Endothelial cell of umbilical vein (primary cell): ENCODE data around the gene MICALL1. TPM values are rescaled to one million over a fixed set of nuclear protein-coding genes. Genes with fewer than 3 reads are reported as not detected.

ENCODE experiments used
- BruUV-seq: library from RNA; stranded (reverse); fragments of 400-500 nt; replicated peaks from 2 replicates; lab custom pipeline; 2021; lab: Mats Ljungman, UMichigan
- CTCF ChIA-PET: fragments of 300-600, 350-600 bp; sonication (Branson Sonifier 250); formaldehyde crosslinking; loops from one replicate; lab custom pipeline; 2021; ENCODE audit warnings: antibody characterized with exemption, inconsistent platforms; lab: Charles Lee
- POLR2A ChIA-PET: fragments of 300-600, 350-600 bp; sonication (Branson Sonifier 250); formaldehyde crosslinking; loops from one replicate; lab custom pipeline; 2021; ENCODE audit warnings: antibody characterized with exemption, inconsistent platforms; lab: Charles Lee
- DNase-seq: peaks from one replicate; pipeline ENCODE4 v3.0.0-alpha.2; 2011; ENCODE audit warnings: low read depth, low spot score
- FAIRE-seq: peaks from 2 replicates; lab custom pipeline; 2011; peaks lifted over from hg19 to GRCh38; lab: Jason Lieb, UNC
- H2AFZ ChIP-seq: 2 replicates; pipeline ENCODE4 v1.6.0; 2012; ENCODE audit warnings: low read depth, low read length, control low read depth, inconsistent platforms
- H3K27ac ChIP-seq: 2 replicates; pipeline ENCODE4 v1.5.1; 2011; ENCODE audit warnings: low read depth, mild to moderate bottlenecking, control low read depth, low read length, moderate library complexity; ENCODE audit not compliant: insufficient read depth
- H3K27me3 ChIP-seq, 2 experiments: 2 replicates each; pipeline versions ENCODE4 v1.6.0 to v1.6.1; 2011; ENCODE audit warnings: low read length in 2 of 2, mixed read lengths in 1 of 2; ENCODE audit not compliant: control insufficient read depth in 2 of 2, insufficient read depth in 2 of 2
- H3K36me3 ChIP-seq, 2 experiments: 2 replicates in 1 of 2; 3 replicates in 1 of 2; pipeline ENCODE4 v1.5.1; 2011; ENCODE audit warnings: low read length in 2 of 2, mild to moderate bottlenecking in 1 of 2, moderate library complexity in 1 of 2; ENCODE audit not compliant: control insufficient read depth in 2 of 2, insufficient read depth in 2 of 2; ENCODE audit errors: extremely low read depth in 1 of 2
- H3K4me1 ChIP-seq: 3 replicates; pipeline ENCODE4 v1.5.1; 2011; ENCODE audit warnings: mild to moderate bottlenecking, low read length; ENCODE audit not compliant: control insufficient read depth, insufficient read depth; ENCODE audit errors: extremely low read depth
- H3K4me2 ChIP-seq: 2 replicates; pipeline ENCODE4 v1.6.1; 2011; ENCODE audit warnings: low read length, control low read depth, mixed read lengths; ENCODE audit not compliant: insufficient read depth
- H3K4me3 ChIP-seq, 3 experiments: fragments of 200-600 bp in 1 of 3; sonication (generic), shearing (Covaris generic) in 1 of 3; replicated peaks in 1 of 3; 2 replicates each; pipeline ENCODE4 v1.5.1; 2011 to 2016; ENCODE audit warnings: control low read depth in 3 of 3, low read length in 3 of 3, mild to moderate bottlenecking in 2 of 3, inconsistent platforms in 1 of 3, low read depth in 1 of 3, moderate library complexity in 1 of 3; ENCODE audit not compliant: insufficient read depth in 1 of 3
- H3K79me2 ChIP-seq: 2 replicates; pipeline ENCODE4 v1.6.0; 2012; ENCODE audit warnings: low read length, inconsistent platforms; ENCODE audit not compliant: control insufficient read depth, insufficient read depth
- H3K9ac ChIP-seq: replicated peaks from 2 replicates; pipeline ENCODE3; 2011; ENCODE audit warnings: low read length, control low read depth; ENCODE audit not compliant: insufficient read depth; ENCODE audit errors: extremely low read depth
- H3K9me1 ChIP-seq: replicated peaks from 3 replicates; pipeline ENCODE4 v1.6.0; 2011; ENCODE audit warnings: mild to moderate bottlenecking, low read length; ENCODE audit not compliant: control insufficient read depth, insufficient read depth; ENCODE audit errors: extremely low read depth
- H3K9me3 ChIP-seq: replicated peaks from 2 replicates; pipeline ENCODE4 v1.5.1; 2012; ENCODE audit warnings: low read length, inconsistent platforms; ENCODE audit not compliant: control insufficient read depth, insufficient read depth
- H4K20me1 ChIP-seq: replicated peaks from 2 replicates; pipeline ENCODE3; 2011; ENCODE audit warnings: mild to moderate bottlenecking, low read length; ENCODE audit not compliant: control insufficient read depth, insufficient read depth; ENCODE audit errors: extremely low read depth
- CTCF ChIP-seq, 2 donors: IDR thresholded peaks; 1 replicate in 1 of 2; 2 replicates in 1 of 2; pipeline ENCODE4 v1.5.1; 2011; ENCODE audit warnings: low read length in 2 of 2, mild to moderate bottlenecking in 2 of 2, moderate library complexity in 2 of 2, control low read depth in 1 of 2, inconsistent platforms in 1 of 2, low read depth in 1 of 2; ENCODE audit not compliant: insufficient read depth in 1 of 2; ENCODE audit errors: extremely low read depth in 1 of 2
- EZH2 ChIP-seq: IDR thresholded peaks from 2 replicates; pipeline ENCODE4 v1.6.1; 2012; ENCODE audit warnings: borderline replicate concordance, low read depth, mild to moderate bottlenecking, moderate library complexity, low read length, inconsistent platforms; ENCODE audit not compliant: severe bottlenecking
- FOS ChIP-seq: IDR thresholded peaks from 2 replicates; pipeline ENCODE4 v1.6.1; 2011; ENCODE audit warnings: mild to moderate bottlenecking, low read length, moderate library complexity, borderline replicate concordance; ENCODE audit not compliant: insufficient read depth
- GATA2 ChIP-seq: IDR thresholded peaks from 2 replicates; pipeline ENCODE4 v1.7.0; 2011; ENCODE audit warnings: low read depth, mild to moderate bottlenecking, moderate library complexity, mixed read lengths, low read length; ENCODE audit not compliant: insufficient read length, insufficient read depth
- JUN ChIP-seq: IDR thresholded peaks from 2 replicates; pipeline ENCODE4 v1.6.1; 2011; ENCODE audit warnings: borderline replicate concordance, low read depth; ENCODE audit not compliant: insufficient read length, insufficient read depth
- MAX ChIP-seq: IDR thresholded peaks from 2 replicates; pipeline ENCODE4 v1.6.1; 2011; ENCODE audit not compliant: insufficient read depth, insufficient read length
- MYC ChIP-seq: IDR thresholded peaks from one replicate; pipeline ENCODE4 v1.6.1; 2011; ENCODE audit warnings: mild to moderate bottlenecking, low read depth, low read length
- POLR2A ChIP-seq: IDR thresholded peaks from 2 replicates; pipeline ENCODE4 v1.6.1; 2012; ENCODE audit warnings: low read depth, mild to moderate bottlenecking, control low read depth, low read length
- POLR2AphosphoS5 ChIP-seq: IDR thresholded peaks from 2 replicates; pipeline ENCODE4 v1.6.1; 2012; ENCODE audit warnings: low read depth, mild to moderate bottlenecking, control low read depth, low read length, moderate library complexity; ENCODE audit not compliant: insufficient read depth
- dilution Hi-C: fragments of 300-500 bp; cut with MboI; formaldehyde crosslinking; loops from one replicate; pipeline ENCODE4 v1.15.0; 2019; ENCODE audit warnings: low sequenced_read_pairs; ENCODE audit not compliant: extremely low pct_ligation_motif_present
- intact Hi-C: fragments of 100-400 bp; cut with micrococcal nuclease; formaldehyde crosslinking; loops from one replicate; pipeline ENCODE4 v1.10.0; 2022
- polyA plus RNA-seq, 4 experiments: library from polyadenylated mRNA; depleted of rRNA in 3 of 4; stranded (reverse) in 3 of 4; unstranded in 1 of 4; fragments of >200 nt; gene quantifications; 2 replicates each; pipeline versions ENCODE4 v1.2.1 to v1.2.3, GENCODE V29; 2011 to 2012; ENCODE audit warnings: missing spikeins in 1 of 4
- total RNA-seq: library from RNA; stranded (reverse); gene quantifications from 2 replicates; pipeline ENCODE4 v1.2.3, GENCODE V29; 2021

MICALL1 gene
- total and polyA plus RNA-seq, 2 donors (not counting 3 experiments of a cell fraction or from before 2014, with no cell fraction given): 23.9 to 66.9 TPM

- no peak overlapping the region for H3K4me3 ChIP-seq
- ChIA-PET POLR2A (no interaction called here), CTCF (interaction anchor here (0.7 to 2.3 kb wide), 4 partner anchors 8 to 84 kb away, joined by 3 to 9 read pairs (median 3); no protein-coding TSS in a partner anchor)
- intact Hi-C loops: no loop called here
- dilution Hi-C loops: no loop called here
- H3K4me1 ChIP-seq: peaks cover 10% of the 10 kb centered on the region
- peaks cover 24 to 25% of the 10 kb centered on the region in 2 experiments for H3K36me3 ChIP-seq
- no peaks in the 10 kb centered on the region for H3K9me3 ChIP-seq
- H4K20me1 ChIP-seq: no peaks in the 10 kb centered on the region
- no peak overlapping the region for H3K4me2 ChIP-seq
- DNase-seq: peak; percentile 75
- no TSS peak for BruUV-seq
- H3K27ac ChIP-seq: peak overlapping the region; percentile 80
- TF ChIP-seq JUN (peak; percentile 74), MAX (no peak), GATA2 (no peak), POLR2AphosphoS5 (no peak), MYC (no peak), EZH2 (no peak), CTCF (IDR thresholded peaks at IDR 0.05; ENCODE audit: extremely low read depth in 1 of 2, insufficient read depth in 1 of 2, low read depth in 1 of 2, low read length in 2 of 2) (no peak), FOS (peak; percentile 76), POLR2A (no peak)
- FAIRE-seq: peak; percentile 82
- H3K9ac ChIP-seq: peak overlapping the region; percentile 6
- H2AFZ ChIP-seq: no peak overlapping the region
- no peaks in the 10 kb centered on the region for H3K9me1 ChIP-seq
- peaks cover 34% of the 10 kb centered on the region for H3K79me2 ChIP-seq
- no peaks in the 10 kb centered on the region for H3K27me3 ChIP-seq
Observed at GRCh38 chr22:37880668-37881440, 25.2 kb upstream of the MICALL1 start.
